WERI-Rb-1 (cell line): ENCODE measurements around the gene UBE2B.

Experiments
- DNase-seq: peaks from one replicate; pipeline ENCODE4 v3.0.0-alpha.2; 2020
- H3K27ac ChIP-seq: fragments of 250-450 bp; sonication (Bioruptor Pico); 2 replicates; pipeline ENCODE4 v1.5.1; 2020; ENCODE audit warnings: mild to moderate bottlenecking, moderate library complexity
- H3K27me3 ChIP-seq: fragments of 250-450 bp; sonication (Bioruptor Pico); 2 replicates; pipeline ENCODE4 v1.5.1; 2021; ENCODE audit warnings: mild to moderate bottlenecking, low read depth, moderate library complexity; ENCODE audit not compliant: insufficient read depth, severe bottlenecking
- H3K36me3 ChIP-seq: fragments of 250-450 bp; sonication (Bioruptor Pico); 2 replicates; pipeline ENCODE4 v1.5.1; 2020; ENCODE audit warnings: mild to moderate bottlenecking, moderate library complexity
- H3K4me3 ChIP-seq: 2 replicates; pipeline ENCODE4 v1.5.1; 2011; ENCODE audit warnings: low read depth, mild to moderate bottlenecking, control low read depth, low read length
- H3K9me3 ChIP-seq: fragments of 250-450 bp; sonication (Bioruptor Pico); 2 replicates; pipeline ENCODE4 v1.5.1; 2021; ENCODE audit warnings: mild to moderate bottlenecking, moderate library complexity; ENCODE audit not compliant: severe bottlenecking
- CTCF ChIP-seq: IDR thresholded peaks from 2 replicates; pipeline ENCODE4 v1.5.1; 2011; ENCODE audit warnings: low read depth, mild to moderate bottlenecking, control low read depth, inconsistent platforms, low read length

Gene UBE2B

DNA sequence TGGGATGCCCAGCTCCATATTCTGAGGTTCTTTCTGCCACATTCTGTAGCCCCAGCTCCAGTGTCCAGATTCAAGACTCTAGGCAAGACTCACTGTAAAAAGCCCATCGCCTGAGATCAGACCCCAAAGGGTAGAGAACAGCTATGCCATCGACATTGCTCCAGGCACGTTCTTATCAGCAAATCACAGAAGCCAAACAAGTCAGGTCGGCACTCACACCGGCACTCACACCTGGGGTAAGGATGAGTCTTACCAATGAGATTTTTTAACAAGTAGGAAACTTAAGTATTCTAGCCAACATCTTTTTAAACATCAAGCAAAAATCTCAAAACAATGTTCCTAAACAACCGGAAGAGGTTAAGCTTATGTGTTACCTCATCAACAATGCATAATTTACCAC, 38.0 kb downstream of the UBE2B start:
- Histone ChIP-seq H3K27ac (no peak overlapping the region), H3K36me3 (peaks cover 27% of the 10 kb centered on the region), H3K9me3 (no peaks in the 10 kb centered on the region), H3K4me3 (no peak overlapping the region), H3K27me3 (no peaks in the 10 kb centered on the region)
- no peak for TF ChIP-seq CTCF
- no peak for DNase-seq

- Histone ChIP-seq H3K9me3 (no peaks in the 10 kb centered on the region), H3K4me3 (peak overlapping the region; percentile 94), H3K27ac (peak overlapping the region; percentile 90), H3K36me3 (peaks cover 21% of the 10 kb centered on the region), H3K27me3 (no peaks in the 10 kb centered on the region)
- no peak for DNase-seq
- TF ChIP-seq CTCF, result no peak
These were observed 39.5 kb downstream of the UBE2B start for GRCh38 chr5:134410822-134411221.

- no peak for DNase-seq
- no peak for TF ChIP-seq CTCF
- Histone ChIP-seq H3K4me3 (peak overlapping the region; percentile 94), H3K27ac (peak overlapping the region; percentile 90), H3K27me3 (no peaks in the 10 kb centered on the region), H3K36me3 (peaks cover 21% of the 10 kb centered on the region), H3K9me3 (no peaks in the 10 kb centered on the region)
These were observed 39.8 kb downstream of the UBE2B start for GRCh38 chr5:134411228-134411545.

DNA sequence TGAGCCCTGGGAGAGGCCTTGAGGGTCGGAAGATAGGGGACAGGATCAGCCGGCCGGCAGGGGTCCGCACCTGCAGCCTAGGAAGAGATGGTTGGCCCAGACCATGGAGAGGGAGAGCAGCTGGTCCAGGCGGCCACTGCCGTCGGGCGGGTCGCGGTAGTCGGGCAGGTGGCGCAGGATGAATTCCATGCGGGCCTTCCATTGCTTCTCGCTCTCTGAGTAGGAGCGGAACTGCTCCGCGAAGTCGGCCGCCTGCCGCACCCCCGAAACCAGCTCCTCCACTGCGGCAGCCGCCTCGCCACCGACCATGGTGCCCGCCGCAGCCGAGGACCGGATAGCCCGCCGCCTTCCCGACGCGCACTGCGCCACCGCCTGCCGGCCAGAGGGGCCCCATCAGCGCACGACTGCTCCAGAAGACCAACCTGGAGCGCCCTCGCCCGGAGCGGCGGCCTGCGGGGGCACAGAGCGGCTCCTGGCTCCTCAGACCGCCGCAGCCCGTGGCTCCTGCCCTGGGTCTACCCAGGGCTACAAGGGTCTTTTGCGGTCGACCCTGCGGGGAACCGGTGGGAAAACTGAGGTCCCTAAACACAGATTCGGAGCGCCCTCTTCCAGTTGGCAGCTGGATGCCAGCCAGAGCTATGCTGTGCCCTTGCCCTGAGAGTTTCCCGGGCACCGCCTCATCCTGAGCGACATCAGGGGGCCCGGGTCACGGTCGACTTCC, 40.3 kb downstream of the UBE2B start, which contains the start of gene CDKN2AIPNL:
Gene CDKN2AIPNL (minus strand): TSS at position 336 of the 721 bp plus-strand sequence. CDS start 27 bp downstream, at position 309.
- no peaks in the 10 kb centered on the region for H3K9me3 ChIP-seq
- no peaks in the 10 kb centered on the region for H3K27me3 ChIP-seq
- peak within 1 kb of the TSS; percentile 90 for H3K27ac ChIP-seq
- H3K36me3 ChIP-seq, result peaks cover 21% of the 10 kb centered on the region
- DNase-seq, result peak; percentile 94
- H3K4me3 ChIP-seq, result peak within 1 kb of the TSS; percentile 94
- TF ChIP-seq CTCF, result peak; percentile 81

- no peak for TF ChIP-seq CTCF
- Histone ChIP-seq H3K27ac (no peak overlapping the region), H3K4me3 (no peak overlapping the region), H3K36me3 (peaks cover 17% of the 10 kb centered on the region), H3K27me3 (no peaks in the 10 kb centered on the region), H3K9me3 (no peaks in the 10 kb centered on the region)
- no peak for DNase-seq
These were observed 41.7 kb downstream of the UBE2B start for GRCh38 chr5:134413046-134413445.

- H3K36me3 ChIP-seq, result no peaks in the 10 kb centered on the region
- no peak overlapping the region for H3K27ac ChIP-seq
- DNase-seq, result no peak
- H3K4me3 ChIP-seq, result no peak overlapping the region
- H3K27me3 ChIP-seq, result no peaks in the 10 kb centered on the region
- no peak for TF ChIP-seq CTCF
- H3K9me3 ChIP-seq, result peaks cover 4% of the 10 kb centered on the region
These were observed 46.3 kb downstream of the UBE2B start for GRCh38 chr5:134417707-134418106.
